NCI-H1048 (cell line): ENCODE data around the gene CLMN.

Source experiments
- DNase-seq: peaks from one replicate; lab custom pipeline; 2025; lab: John Stamatoyannopoulos, UW

The CLMN gene

DNA sequence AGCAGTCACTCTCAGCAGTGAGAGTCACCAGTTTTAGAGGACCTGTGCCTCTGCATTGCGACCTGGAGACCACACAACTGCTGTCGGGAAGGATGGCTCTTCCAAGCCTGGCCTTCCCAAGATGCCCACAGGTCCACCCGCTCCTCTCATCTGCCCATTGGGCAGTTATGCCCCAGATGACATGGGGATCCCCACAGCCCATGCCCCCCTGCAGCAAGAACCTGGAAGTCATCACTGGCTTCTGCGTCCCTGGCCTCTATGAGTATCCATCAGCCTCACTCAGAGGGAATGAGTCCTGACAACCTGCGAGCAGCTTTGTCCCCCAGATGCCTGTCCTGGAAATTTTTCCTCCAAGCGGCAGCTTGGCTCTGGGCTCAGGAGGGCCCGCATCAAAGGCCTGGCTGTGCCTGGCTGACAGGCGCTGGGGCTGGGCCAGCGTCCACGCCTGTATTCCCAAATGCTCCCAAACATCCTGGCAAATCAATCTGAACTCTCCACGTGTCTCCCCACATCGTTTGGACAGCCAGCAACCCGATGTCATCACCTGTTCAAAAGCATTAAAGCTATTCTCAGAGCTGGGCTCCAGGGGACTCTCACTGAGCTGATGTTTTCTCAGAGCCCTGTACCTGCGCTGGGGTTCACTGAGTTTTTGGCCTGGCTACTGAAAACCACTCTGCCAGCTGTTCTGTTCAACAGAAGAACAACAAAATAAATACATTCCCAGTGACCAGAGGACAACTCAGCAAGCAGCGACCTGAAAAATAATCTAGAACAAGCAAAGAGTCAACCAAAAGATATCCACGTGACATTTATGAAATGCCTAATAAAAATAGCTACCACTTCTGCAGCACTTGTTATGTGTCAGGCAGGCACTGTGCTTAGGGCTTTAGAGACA lies 57.8 kb downstream of the CLMN start:
- no peak for DNase-seq

DNA sequence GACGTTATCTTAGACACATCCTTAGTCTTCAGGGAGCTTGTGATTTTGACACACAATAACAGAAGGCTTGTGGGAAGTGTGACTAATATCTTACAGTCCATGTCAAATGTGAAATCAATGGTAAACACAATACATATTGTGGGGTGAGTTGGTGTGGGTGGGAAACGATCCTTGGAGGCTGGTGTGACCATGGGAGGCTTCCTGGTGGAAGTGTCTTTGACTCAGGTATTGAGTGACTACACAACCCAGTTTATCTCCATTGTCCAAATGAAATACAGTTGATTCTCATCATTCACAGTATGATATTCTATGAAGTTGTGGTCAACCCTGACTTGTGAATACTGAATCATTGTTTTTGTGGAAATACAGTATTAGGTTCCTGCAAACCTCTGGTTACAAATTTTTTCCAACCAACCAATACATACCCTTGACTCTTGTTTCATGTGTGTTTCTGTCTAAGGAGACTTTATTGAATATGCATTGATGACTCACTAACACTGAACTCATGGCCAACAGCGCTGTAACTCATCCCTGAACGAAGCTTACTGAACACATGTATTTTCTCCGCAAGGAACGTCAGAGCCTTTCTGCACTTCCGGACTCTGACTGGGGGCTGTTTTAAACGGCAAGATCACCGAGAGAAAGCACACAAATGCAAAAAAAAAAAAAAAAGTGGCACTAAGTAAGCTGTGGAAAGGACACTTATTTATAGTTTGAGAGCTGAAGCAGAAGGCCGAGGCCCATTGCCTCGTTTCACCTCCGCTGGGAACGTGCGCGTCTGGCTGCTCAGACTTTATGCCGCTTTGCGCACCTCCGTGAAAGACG lies 59.0 kb downstream of the CLMN start:
- DNase-seq = no peak

GRCh38 chr14:95258754-95259593 lies 60.7 kb downstream of the CLMN start:
- DNase-seq = no peak

- DNase-seq = no peak
Measured at GRCh38 chr14:95258156-95258555, 61.6 kb downstream of the CLMN start.

DNA sequence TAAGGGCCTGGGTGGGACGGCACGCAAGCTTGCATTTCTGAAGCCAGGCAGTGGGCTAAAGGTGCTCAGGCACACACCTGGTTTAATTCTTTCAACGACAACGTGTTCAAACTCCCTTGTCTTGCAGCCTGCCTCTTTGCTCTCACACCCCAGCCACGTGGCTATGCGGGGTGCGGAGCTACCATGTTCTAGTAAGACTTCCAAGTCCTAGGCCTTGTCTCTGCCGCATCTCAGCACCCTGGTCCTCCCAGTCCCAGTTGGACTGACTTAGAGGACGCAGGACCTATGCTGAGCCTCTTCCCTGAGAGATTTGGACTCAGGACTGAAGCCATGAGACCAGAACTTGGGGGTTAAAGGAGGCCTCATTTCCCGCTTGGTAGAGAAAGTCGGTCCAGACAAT lies 62.2 kb downstream of the CLMN start:
- DNase-seq = no peak

- no peak for DNase-seq
Measured at GRCh38 chr14:95256776-95257060, 63.0 kb downstream of the CLMN start.

GRCh38 chr14:95256002-95256775 lies 63.5 kb downstream of the CLMN start:
- DNase-seq = no peak

GRCh38 chr14:95255487-95255886 lies 64.2 kb downstream of the CLMN start:
- no peak for DNase-seq

DNA sequence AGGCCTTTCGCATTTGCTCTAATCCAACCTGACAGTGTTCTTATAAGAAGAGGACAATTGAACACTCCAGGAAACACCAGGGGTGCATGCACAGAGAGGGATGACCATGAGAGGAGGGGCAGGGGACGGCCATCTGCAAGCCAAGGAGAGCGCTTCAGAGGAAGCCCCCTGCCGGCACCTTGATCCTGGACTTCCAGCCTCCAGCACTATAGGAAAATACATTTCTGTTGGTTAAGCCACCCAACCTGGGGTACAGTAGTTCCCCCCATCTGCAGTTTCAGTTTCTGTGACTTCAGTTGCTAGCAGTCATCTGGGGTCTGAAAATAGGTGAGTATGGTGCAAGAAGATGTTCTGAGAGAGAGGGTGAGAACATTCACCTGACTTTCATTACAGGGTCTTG lies 64.7 kb downstream of the CLMN start:
- no peak for DNase-seq

GRCh38 chr14:95254288-95254687 lies 65.4 kb downstream of the CLMN start:
- DNase-seq = no peak

DNA sequence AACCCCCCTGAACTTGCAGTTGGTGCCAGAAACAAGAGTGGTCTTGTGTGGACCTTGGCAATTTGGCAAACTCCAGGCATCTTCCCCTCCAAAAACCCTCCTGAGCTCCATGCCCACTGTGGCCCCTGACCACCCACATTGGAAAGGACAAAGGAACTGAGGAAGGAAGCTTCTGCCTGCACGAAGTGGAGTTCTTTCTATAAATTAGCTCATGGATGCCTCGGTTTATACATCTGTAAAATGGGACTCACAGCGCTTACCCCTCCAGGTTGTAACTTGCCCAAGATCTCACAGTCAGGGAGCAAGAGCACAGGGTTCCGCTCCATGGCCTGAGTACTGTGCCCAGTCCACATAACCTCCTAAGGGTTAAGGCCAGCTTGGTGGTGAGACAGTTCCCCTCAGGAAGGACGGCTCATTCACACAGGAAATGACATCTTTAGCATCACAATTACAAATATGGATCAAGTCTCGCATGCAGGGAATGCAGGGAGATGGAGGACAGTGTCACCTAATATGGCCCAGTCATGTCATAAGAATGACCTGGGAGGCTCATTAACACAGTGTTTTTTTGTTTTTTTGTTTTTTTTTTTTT lies 66.6 kb downstream of the CLMN start:
- no peak for DNase-seq

- DNase-seq = no peak
Measured at GRCh38 chr14:95252219-95252618, 67.5 kb downstream of the CLMN start.

- no peak for DNase-seq
Measured at GRCh38 chr14:95250936-95251335, 68.8 kb downstream of the CLMN start.

DNA sequence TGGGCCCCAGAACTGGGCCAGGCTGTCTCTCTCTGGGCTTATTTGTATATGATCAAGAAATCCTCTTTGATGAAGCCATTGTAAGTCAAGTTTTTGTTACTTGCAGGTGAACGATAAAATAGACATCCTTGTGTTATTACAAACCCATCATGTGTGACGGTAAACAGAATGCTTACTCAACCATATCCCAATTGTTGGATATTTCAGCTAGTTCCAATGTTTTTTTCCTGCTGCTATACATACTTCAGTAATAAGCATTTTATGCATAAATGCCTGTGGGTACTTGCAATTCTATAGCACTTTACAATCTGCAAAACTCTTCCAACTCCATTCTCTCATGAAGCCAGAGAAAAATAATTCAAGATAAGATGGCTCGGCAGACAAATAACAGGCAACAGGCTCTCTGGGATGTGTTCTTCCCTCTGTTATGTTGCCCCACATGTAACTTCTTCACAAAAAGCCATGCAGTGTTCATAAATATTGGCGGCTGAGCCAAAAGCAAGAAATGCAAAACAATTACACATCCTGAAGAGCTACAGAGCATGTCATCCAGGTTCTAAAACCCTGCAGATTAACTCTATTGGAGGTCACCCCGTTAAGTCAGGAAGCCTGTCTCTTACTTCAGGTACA lies 69.5 kb downstream of the CLMN start:
- no peak for DNase-seq

GRCh38 chr14:95248432-95248831 lies 71.3 kb downstream of the CLMN start:
- no peak for DNase-seq

DNA sequence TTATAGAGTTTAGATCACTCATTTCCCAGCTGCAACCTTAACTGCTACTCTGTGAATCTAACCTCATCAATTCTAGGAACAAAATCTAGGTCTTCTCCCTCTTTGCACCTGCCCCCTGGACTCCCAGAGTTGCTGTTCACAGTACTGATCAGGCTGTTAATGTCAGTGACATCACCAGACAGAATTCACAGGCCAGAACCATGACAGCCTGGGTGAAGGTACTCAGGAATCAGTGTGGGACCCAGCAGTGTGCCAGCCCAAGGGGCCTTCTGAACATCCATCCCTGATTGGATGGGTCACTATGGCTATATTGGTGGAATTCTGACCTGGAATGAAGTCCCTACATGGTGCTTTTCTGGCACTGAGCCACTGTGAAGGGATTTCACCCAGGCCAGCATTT lies 72.8 kb downstream of the CLMN start:
- no peak for DNase-seq

DNA sequence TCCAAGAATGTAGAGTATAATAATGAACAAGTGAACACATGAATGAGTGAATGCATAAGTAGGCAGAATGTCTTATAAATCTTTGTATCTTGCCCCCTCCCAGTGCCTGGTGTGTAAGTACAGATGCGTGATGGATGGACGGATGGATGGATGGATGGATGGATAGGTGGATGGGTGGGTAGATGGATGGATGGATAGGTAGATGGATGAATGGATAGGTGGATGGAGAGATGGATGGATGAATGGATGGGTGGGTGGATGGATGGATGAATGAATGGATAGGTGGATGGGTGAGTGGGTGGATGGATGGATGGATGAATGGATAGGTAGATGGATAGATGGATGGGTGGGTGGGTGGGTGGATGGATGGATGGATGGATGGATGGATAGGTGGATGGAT lies 74.4 kb downstream of the CLMN start:
- no peak for DNase-seq

- DNase-seq = no peak
Measured at GRCh38 chr14:95244587-95244986, 75.1 kb downstream of the CLMN start.

- no peak for DNase-seq
Measured at GRCh38 chr14:95242870-95243269, 76.8 kb downstream of the CLMN start.

- DNase-seq = no peak
Measured at GRCh38 chr14:95240859-95241813, 78.6 kb downstream of the CLMN start.
